Liver (tissue), 3 donors: ENCODE measurements around the gene COLEC11.

Experiments used
- EGR1 ChIP-seq, 2 donors: IDR thresholded peaks; 2 replicates each; pipeline ENCODE4 v1.6.1; 2016 to 2018; ENCODE audit warnings: antibody characterized with exemption in 2 of 2, low read depth in 2 of 2
- GABPA ChIP-seq, 2 donors: IDR thresholded peaks in 1 of 2; conservative IDR thresholded peaks in 1 of 2; 2 replicates each; pipeline ENCODE4 v1.6.1; 2016; ENCODE audit warnings: antibody characterized with exemption in 2 of 2, mild to moderate bottlenecking in 1 of 2, moderate library complexity in 1 of 2
- JUND ChIP-seq, 2 donors: IDR thresholded peaks; 2 replicates each; pipeline ENCODE4 v1.6.1; 2016; ENCODE audit warnings: antibody characterized with exemption in 2 of 2
- NR2F2 ChIP-seq: IDR thresholded peaks from 2 replicates; pipeline ENCODE4 v1.6.1; 2016; ENCODE audit warnings: antibody characterized with exemption
- RAD21 ChIP-seq, 2 donors: IDR thresholded peaks; 2 replicates each; pipeline ENCODE4 v1.6.1; 2016; ENCODE audit warnings: antibody characterized with exemption in 2 of 2, mild to moderate bottlenecking in 2 of 2
- RXRA ChIP-seq, 2 donors: IDR thresholded peaks; 2 replicates each; pipeline ENCODE4 v1.6.1; 2017 to 2018; ENCODE audit warnings: antibody characterized with exemption in 2 of 2, mild to moderate bottlenecking in 1 of 2
- SP1 ChIP-seq: IDR thresholded peaks from 2 replicates; pipeline ENCODE4 v1.6.1; 2018; ENCODE audit warnings: antibody characterized with exemption, mild to moderate bottlenecking
- TAF1 ChIP-seq: conservative IDR thresholded peaks from 2 replicates; pipeline ENCODE4 v1.6.1; 2016; ENCODE audit warnings: antibody characterized with exemption, mild to moderate bottlenecking
- YY1 ChIP-seq: IDR thresholded peaks from 2 replicates; pipeline ENCODE4 v1.6.1; 2016; ENCODE audit warnings: antibody characterized with exemption, mild to moderate bottlenecking
- TF ChIP-seq, protein P1 (sequence below): fragments of 150-350 bp; IDR thresholded peaks from 2 replicates; pipeline ENCODE4 v1.5.1; 2017; ENCODE audit warnings: improper control_type of control experiment, low read depth, low read length; ENCODE audit not compliant: missing input control
- TF ChIP-seq, protein P2 (sequence below): IDR thresholded peaks from 2 replicates; pipeline ENCODE4 v1.6.1; 2016; ENCODE audit warnings: antibody characterized with exemption, mild to moderate bottlenecking
- TF ChIP-seq, protein P3 (sequence below): IDR thresholded peaks from 2 replicates; pipeline ENCODE4 v1.6.1; 2016; ENCODE audit warnings: antibody characterized with exemption
- TF ChIP-seq, protein P4 (sequence below): IDR thresholded peaks from 2 replicates; pipeline ENCODE4 v1.6.1; 2016; ENCODE audit warnings: antibody characterized with exemption
- TF ChIP-seq, protein P5 (sequence below): IDR thresholded peaks from 2 replicates; pipeline ENCODE4 v1.6.1; 2016; ENCODE audit warnings: antibody characterized with exemption
- donor health status: healthy.
- donor health status: healthy.

DNA sequence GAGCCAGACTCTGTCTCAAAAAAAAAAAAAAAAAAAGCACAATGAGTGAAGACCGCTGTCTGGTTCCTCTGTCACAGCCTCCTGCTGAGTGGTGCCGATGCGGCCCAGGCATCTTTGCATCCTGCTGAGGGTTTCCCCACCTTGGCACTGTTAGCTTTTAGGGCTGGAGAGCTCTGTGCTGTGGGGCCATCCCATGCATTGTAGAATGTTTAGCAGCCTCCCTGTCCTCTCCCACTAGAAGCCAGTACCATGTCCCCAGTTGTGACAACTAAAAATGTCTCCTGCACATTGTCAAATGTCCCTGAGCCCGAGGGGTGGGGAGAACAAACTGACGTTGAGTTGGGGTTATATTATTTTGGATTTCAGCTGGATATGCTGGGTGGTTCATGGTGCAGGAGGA is 7.9 kb upstream of the COLEC11 start:
- TF ChIP-seq, protein P1, sequence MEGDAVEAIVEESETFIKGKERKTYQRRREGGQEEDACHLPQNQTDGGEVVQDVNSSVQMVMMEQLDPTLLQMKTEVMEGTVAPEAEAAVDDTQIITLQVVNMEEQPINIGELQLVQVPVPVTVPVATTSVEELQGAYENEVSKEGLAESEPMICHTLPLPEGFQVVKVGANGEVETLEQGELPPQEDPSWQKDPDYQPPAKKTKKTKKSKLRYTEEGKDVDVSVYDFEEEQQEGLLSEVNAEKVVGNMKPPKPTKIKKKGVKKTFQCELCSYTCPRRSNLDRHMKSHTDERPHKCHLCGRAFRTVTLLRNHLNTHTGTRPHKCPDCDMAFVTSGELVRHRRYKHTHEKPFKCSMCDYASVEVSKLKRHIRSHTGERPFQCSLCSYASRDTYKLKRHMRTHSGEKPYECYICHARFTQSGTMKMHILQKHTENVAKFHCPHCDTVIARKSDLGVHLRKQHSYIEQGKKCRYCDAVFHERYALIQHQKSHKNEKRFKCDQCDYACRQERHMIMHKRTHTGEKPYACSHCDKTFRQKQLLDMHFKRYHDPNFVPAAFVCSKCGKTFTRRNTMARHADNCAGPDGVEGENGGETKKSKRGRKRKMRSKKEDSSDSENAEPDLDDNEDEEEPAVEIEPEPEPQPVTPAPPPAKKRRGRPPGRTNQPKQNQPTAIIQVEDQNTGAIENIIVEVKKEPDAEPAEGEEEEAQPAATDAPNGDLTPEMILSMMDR, result no peak
- TF ChIP-seq, protein P2, sequence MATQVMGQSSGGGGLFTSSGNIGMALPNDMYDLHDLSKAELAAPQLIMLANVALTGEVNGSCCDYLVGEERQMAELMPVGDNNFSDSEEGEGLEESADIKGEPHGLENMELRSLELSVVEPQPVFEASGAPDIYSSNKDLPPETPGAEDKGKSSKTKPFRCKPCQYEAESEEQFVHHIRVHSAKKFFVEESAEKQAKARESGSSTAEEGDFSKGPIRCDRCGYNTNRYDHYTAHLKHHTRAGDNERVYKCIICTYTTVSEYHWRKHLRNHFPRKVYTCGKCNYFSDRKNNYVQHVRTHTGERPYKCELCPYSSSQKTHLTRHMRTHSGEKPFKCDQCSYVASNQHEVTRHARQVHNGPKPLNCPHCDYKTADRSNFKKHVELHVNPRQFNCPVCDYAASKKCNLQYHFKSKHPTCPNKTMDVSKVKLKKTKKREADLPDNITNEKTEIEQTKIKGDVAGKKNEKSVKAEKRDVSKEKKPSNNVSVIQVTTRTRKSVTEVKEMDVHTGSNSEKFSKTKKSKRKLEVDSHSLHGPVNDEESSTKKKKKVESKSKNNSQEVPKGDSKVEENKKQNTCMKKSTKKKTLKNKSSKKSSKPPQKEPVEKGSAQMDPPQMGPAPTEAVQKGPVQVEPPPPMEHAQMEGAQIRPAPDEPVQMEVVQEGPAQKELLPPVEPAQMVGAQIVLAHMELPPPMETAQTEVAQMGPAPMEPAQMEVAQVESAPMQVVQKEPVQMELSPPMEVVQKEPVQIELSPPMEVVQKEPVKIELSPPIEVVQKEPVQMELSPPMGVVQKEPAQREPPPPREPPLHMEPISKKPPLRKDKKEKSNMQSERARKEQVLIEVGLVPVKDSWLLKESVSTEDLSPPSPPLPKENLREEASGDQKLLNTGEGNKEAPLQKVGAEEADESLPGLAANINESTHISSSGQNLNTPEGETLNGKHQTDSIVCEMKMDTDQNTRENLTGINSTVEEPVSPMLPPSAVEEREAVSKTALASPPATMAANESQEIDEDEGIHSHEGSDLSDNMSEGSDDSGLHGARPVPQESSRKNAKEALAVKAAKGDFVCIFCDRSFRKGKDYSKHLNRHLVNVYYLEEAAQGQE, result no peak
- TF ChIP-seq JUND (IDR thresholded peaks at IDR 0.05) (no peak), EGR1 (IDR thresholded peaks at IDR 0.05; ENCODE audit: low read depth in 2 of 2) (no peak), SP1 (no peak), GABPA (IDR thresholded peaks at IDR 0.05 in 1 of 2, conservative IDR thresholded peaks at IDR 0.05 in 1 of 2) (no peak), TAF1 (no peak), YY1 (no peak), RAD21 (IDR thresholded peaks at IDR 0.05) (no peak), RXRA (IDR thresholded peaks at IDR 0.05) (no peak), NR2F2 (no peak)
- TF ChIP-seq, protein P3, sequence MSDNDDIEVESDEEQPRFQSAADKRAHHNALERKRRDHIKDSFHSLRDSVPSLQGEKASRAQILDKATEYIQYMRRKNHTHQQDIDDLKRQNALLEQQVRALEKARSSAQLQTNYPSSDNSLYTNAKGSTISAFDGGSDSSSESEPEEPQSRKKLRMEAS, result no peak
- TF ChIP-seq, protein P4, sequence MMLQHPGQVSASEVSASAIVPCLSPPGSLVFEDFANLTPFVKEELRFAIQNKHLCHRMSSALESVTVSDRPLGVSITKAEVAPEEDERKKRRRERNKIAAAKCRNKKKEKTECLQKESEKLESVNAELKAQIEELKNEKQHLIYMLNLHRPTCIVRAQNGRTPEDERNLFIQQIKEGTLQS, result no peak
- TF ChIP-seq, protein P5, sequence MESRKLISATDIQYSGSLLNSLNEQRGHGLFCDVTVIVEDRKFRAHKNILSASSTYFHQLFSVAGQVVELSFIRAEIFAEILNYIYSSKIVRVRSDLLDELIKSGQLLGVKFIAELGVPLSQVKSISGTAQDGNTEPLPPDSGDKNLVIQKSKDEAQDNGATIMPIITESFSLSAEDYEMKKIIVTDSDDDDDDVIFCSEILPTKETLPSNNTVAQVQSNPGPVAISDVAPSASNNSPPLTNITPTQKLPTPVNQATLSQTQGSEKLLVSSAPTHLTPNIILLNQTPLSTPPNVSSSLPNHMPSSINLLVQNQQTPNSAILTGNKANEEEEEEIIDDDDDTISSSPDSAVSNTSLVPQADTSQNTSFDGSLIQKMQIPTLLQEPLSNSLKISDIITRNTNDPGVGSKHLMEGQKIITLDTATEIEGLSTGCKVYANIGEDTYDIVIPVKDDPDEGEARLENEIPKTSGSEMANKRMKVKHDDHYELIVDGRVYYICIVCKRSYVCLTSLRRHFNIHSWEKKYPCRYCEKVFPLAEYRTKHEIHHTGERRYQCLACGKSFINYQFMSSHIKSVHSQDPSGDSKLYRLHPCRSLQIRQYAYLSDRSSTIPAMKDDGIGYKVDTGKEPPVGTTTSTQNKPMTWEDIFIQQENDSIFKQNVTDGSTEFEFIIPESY, result no peak
